MG63 (cell line): ENCODE measurements around the gene IFI35. TPM values are rescaled to one million over a fixed set of nuclear protein-coding genes. Genes with fewer than 3 reads are reported as not detected.
A peak's percentile ranks its signal among the peaks of the same experiment; 100 is the strongest.
"Not testable (repeated sequence)": the region's sequence is repeated elsewhere in the genome, so short reads cannot be mapped to it uniquely, and the experiment has no call there.

Source experiments
- DNase-seq: peaks from one replicate; pipeline ENCODE4 v3.0.0-alpha.2; 2020
- H3K27me3 ChIP-seq: fragments of 250-450 bp; sonication (Bioruptor Pico); 2 replicates; pipeline ENCODE4 v1.5.1; 2020; ENCODE audit warnings: mild to moderate bottlenecking, moderate library complexity
- H3K36me3 ChIP-seq: fragments of 250-450 bp; sonication (Bioruptor Pico); 2 replicates; pipeline ENCODE4 v1.5.1; 2020; ENCODE audit warnings: mild to moderate bottlenecking, moderate library complexity
- H3K4me3 ChIP-seq: fragments of 250-450 bp; sonication (Bioruptor Pico); 2 replicates; pipeline ENCODE4 v1.5.1; 2020; ENCODE audit warnings: mild to moderate bottlenecking, moderate library complexity
- H3K9me3 ChIP-seq: fragments of 250-450 bp; sonication (Bioruptor Pico); 2 replicates; pipeline ENCODE4 v1.5.1; 2020; ENCODE audit warnings: mild to moderate bottlenecking, moderate library complexity
- total RNA-seq: library from RNA; depleted of rRNA; stranded (reverse); fragments of >200 nt; shearing (Covaris generic); gene quantifications from 2 replicates; pipeline ENCODE4 v1.2.3, GENCODE V29; 2014; ENCODE audit warnings: low replicate concordance; rRNA removed

IFI35 gene
- total RNA-seq = 10.7 and 26.8 TPM in 2 replicates

DNA sequence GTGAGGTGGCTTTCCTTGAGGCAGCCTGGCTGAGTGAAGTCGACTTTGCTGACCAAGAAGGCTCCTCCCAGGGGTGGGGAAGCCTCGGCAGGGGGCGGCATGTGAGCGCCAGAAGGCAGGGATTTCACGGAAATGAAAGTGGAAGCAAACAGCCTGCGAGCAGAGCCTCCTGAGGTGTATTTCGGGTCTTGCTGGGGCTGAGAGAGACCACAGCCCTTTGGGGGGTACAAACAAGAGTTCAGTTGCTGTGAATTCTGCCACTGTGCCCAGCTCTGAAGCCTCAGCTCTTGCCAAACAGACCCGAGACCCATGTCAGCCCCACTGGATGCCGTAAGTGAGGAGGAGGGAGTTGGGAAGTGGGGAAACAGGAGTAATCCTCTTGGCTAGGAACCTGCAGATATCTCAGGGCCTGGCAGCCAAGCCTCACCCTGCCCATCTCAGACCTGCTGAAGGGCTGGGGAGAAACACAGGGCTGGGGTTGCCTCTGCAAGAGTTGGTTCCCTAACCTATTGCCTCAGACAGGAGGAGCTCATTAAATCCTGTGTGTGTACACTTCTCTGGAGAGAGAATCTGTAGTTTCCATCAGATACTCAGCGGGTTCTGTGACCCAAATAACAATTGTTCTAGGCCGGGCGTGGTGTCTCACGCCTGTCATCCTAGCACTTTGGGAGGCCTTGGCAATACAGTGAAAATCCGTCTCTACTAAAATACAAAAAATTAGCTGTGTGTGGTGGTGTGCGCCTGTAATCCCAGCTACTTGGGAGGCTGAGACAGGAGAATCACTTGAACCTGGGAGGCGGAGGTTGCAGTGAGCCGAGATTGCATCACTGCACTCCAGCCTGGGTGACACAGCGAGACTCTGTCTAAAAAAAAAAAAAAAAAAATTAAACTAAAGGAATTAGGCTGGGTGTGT, at the start of gene IFI35:
TSS of gene IFI35 (plus strand) at position 146 of the 913 bp plus-strand sequence. CDS start at position 310, 164 bp downstream.
- no peaks in the 10 kb centered on the region for H3K27me3 ChIP-seq
- peak within 1 kb of the TSS; percentile 66 for H3K4me3 ChIP-seq
- peaks cover 33% of the 10 kb centered on the region for H3K36me3 ChIP-seq
- DNase-seq = peak; percentile 90
- H3K9me3 ChIP-seq = no peaks in the 10 kb centered on the region

DNA sequence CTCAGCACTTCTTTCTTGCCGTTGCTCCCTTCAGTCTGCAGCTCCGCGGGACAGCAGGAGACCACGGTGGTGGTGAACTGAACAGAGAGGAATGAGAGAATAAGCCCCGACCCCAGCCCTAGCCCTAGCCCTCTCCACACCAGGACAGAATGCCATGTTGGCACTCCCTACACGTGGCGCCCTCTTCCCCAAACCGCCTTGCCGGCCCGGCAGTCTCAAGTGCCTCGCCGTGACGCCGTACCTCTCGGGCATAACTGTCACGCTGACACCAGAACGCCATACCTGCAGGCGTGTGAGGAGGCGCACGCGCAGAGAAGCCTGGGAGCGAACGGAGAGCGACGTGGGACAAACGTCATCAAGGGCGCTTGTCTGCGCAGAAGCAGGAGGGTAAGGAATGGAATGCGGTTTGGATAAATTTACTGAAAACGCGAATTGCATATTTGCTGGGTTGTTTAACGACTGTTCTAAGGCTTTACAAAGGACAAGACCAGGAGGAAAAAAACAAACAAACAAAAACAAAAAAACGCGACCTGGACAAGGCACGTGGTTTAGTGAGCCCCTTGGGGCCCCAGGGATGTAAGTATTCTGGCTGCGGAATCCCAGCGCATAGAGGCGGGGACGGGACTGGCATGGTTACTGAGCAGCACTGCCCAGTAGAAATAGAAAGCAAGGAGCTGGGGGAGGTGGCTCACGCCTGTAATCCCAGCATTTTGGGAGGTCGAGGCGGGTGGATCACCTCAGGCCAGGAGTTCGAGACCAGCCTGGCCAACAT, 42.2 kb upstream of the IFI35 start, which contains the start of gene AARSD1:
TSS of gene AARSD1 (minus strand) at position 294 of the 772 bp plus-strand sequence. CDS start at position 280, 14 bp downstream.
- DNase-seq = peak; percentile 91
- H3K9me3 ChIP-seq = no peaks in the 10 kb centered on the region
- H3K36me3 ChIP-seq = peaks cover 33% of the 10 kb centered on the region
- peak within 1 kb of the TSS; percentile 89 for H3K4me3 ChIP-seq
- no peaks in the 10 kb centered on the region for H3K27me3 ChIP-seq

DNA sequence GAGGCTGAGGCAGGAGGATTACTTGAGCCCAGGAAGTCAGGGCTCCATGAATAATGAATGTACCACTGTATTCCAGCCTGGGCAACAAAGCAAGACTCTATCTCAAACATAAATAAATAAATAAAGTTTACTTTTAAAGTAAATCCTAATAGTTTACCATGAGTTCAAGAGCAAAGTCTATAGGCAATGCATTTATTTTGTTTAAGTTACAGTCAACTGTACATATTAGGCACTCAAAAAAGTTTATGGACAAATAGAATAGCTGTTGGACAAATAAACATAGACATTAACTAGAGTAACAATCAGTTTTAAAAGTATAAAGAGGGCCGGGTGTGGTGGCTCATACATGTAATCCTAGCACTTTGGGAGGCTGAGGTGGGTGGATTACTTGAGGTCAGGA, 38.7 kb upstream of the IFI35 start:
- Histone ChIP-seq H3K36me3 (peaks cover 4% of the 10 kb centered on the region; the same call in 1 of the 2 replicates), H3K27me3 (peaks cover 3% of the 10 kb centered on the region; the same call in 1 of the 2 replicates), H3K4me3 (no peak overlapping the region), H3K9me3 (no peaks in the 10 kb centered on the region)
- no peak for DNase-seq

DNA sequence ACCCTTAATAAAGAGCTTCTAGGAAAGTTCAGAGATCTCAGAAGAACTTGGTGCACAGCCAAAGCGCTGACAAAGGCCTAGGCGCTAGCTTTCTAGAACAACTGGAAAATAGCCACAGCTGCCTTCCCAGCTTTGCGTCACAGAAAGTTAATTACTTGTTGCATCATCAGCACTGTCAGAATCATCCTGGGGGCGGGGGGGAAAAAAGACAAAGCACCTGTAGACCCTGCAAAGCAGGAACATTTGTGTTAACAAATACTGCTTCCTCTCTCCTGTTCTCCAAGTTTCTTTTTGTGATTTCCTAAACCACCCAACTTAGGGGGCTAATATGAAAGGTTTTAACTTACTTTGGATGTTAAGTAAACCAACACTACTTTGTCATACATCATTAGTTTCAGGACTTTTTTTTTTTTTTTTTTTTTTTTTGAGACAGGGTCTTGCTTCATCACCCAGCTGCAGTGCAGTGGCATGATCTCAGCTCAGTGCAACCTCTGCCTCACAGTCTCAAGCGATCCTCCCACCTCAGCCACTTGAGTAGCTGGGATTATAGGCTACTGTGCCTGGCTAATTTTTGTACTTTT, 37.5 kb upstream of the IFI35 start:
- peaks cover 3% of the 10 kb centered on the region; the same call in 1 of the 2 replicates for H3K27me3 ChIP-seq
- H3K36me3 ChIP-seq = no peaks in the 10 kb centered on the region
- no peak for DNase-seq
- no peaks in the 10 kb centered on the region for H3K9me3 ChIP-seq
- no peak overlapping the region for H3K4me3 ChIP-seq

DNA sequence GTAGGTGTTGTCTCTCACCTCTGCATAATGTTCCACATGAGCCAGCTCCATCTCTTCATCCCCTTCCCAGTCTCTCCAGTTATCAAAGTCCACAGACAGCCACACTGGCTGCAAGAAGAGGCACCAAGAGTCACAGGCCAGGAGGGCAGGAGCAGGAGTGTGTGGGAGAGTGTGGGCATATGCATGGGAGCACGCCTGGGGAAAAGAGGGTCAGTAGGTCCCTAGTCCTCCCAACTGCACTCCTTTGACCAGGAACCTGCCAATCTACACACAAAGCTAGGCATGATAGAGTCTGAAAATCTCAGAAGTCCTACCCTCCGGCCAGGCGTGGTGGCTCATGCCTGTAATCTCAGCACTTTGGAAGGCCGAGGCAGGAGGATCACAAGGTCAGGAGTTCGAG, 35.0 kb upstream of the IFI35 start:
- Histone ChIP-seq H3K27me3 (peaks cover 3% of the 10 kb centered on the region; the same call in 1 of the 2 replicates), H3K9me3 (no peaks in the 10 kb centered on the region), H3K36me3 (no peaks in the 10 kb centered on the region), H3K4me3 (no peak overlapping the region)
- no peak for DNase-seq

DNA sequence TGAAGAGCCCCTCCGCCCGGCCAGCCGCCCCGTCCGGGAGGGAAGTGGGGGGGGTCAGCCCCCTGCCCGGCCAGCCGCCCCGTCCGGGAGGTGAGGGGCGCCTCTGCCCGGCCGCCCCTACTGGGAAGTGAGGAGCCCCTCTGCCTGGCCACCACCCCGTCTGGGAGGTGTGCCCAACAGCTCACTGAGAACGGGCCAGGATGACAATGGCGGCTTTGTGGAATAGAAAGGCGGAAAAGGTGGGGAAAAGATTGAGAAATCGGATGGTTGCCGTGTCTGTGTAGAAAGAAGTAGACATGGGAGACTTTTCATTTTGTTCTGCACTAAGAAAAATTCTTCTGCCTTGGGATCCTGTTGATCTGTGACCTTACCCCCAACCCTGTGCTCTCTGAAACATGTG, 33.3 kb upstream of the IFI35 start:
- not testable (repeated sequence) for H3K4me3 ChIP-seq, DNase-seq, H3K9me3 ChIP-seq, H3K27me3 ChIP-seq, H3K36me3 ChIP-seq

DNA sequence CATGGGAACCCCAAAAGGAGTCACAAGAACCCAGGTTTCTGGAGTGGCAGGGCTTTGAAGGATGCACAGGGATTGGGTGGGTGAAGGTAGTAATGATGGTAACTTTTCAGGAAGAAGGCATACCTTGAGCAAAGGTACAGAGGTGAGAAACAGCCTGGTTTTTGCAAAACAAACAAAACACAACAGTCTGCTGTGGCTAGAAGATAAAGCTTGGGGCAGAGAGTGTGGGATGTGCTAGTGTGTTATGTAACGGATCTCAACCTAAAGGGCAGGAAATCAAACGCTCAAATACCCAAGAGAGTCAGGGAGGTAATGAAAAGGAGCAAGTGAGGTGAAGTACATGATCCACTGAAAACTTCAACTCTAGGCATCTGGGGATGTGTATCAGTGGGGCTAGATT, 31.3 kb upstream of the IFI35 start:
- H3K36me3 ChIP-seq = no peaks in the 10 kb centered on the region
- H3K9me3 ChIP-seq = no peaks in the 10 kb centered on the region
- no peak for DNase-seq
- H3K4me3 ChIP-seq = no peak overlapping the region
- peaks cover 7% of the 10 kb centered on the region; the same call in 1 of the 2 replicates for H3K27me3 ChIP-seq

DNA sequence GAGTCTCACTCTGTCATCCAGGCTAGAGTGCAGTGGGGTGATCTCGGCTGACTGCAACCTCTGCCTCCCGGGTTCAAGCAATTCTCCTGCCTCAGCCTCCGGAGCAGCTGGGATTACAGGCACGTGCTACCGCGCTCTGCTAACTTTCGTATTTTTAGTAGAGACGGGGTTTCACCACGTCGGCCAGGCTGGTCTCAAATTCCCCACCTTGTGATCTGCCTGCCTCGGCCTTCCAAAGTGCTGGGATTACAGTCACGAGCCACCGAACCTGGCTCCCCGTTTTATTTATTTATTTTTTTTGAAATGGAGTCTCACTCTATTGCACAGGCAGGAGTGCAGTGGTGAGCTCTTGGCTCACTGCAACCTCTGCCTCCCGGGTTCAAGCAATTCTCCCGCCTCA, 30.9 kb upstream of the IFI35 start:
- H3K4me3 ChIP-seq, H3K9me3 ChIP-seq, H3K36me3 ChIP-seq, H3K27me3 ChIP-seq, DNase-seq: not testable (repeated sequence)

DNA sequence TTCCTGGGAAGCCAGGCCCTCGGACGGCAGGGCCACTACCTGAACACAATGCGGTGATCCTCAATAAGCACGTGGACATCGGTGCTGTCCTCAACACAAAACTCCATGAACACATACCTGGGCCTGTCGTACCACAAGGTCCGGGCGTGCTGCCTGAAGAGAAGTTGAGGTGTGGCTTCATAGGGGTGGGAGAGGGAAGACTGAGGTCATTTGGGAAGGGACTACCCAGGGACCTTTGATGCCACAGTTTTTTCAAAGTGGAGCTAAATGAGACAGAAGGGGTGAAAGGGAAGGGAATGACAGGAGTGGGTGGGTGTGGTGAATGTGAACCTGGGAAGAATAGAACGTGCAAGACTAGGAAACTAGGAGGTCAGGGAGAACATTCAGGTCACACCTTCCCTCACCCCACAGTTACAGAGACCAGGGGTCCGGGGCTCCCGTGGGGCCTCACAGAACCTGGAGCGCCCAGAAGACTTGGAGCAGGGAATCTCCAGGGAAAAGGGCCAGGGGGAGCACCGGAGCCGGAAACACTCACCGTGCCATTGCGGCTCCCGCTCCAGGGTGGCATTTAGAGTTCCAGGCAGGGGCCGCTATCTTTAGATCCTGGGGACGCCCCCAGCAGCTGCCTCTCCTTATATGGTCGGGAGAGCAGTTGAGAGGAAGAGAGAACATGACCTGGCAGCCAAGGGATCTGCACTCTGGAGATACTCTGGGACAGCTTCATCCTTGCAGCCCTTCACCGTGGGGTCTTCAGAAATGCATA, 26.9 kb upstream of the IFI35 start, which contains the start of gene PTGES3L:
TSS of gene PTGES3L (minus strand) at position 570 of the 763 bp plus-strand sequence. CDS start at position 543, 27 bp downstream.
- peaks cover 7% of the 10 kb centered on the region for H3K36me3 ChIP-seq
- DNase-seq = no peak

DNA sequence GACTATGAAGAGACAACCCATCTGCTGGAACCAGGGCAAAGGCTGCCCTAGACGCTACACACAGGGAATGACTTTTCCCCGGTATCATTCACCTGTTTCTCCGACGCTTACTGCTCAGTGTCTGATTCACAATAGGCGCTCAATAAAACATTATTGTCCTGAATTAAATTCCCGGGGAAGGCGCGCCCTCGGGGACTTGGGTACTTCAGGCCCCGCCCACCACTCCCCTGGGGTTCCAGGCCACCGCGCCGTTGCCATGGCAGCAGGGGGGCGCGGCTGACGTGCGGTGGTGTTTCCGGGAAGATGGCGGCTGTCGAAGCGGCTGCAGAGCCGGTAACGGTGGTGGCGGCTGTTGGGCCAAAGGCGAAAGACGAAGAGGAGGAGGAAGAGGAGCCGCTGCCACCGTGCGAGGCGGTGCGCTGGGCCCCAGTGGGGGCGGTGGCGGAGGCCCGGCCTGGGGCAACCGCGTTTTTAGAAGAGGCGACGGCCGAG, 26.3 kb upstream of the IFI35 start, which contains the start of gene RUNDC1:
TSS of gene RUNDC1 (plus strand) at position 292 of the 492 bp plus-strand sequence. CDS start at position 304, 12 bp downstream.
- Histone ChIP-seq H3K9me3 (no peaks in the 10 kb centered on the region), H3K36me3 (peaks cover 12% of the 10 kb centered on the region), H3K4me3 (peak within 1 kb of the TSS; percentile 77), H3K27me3 (0 out of 2 replicates have a peak, but pooled peaks cover 3% of the 10 kb centered on the region)
- peak; percentile 88 for DNase-seq

More for the DNA sequence above, 26.9 kb upstream of the IFI35 start, which contains the start of gene PTGES3L:
- H3K4me3 ChIP-seq = peak within 1 kb of the TSS; percentile 77
- H3K9me3 ChIP-seq = no peaks in the 10 kb centered on the region
- 0 out of 2 replicates have a peak, but pooled peaks cover 3% of the 10 kb centered on the region for H3K27me3 ChIP-seq

DNA sequence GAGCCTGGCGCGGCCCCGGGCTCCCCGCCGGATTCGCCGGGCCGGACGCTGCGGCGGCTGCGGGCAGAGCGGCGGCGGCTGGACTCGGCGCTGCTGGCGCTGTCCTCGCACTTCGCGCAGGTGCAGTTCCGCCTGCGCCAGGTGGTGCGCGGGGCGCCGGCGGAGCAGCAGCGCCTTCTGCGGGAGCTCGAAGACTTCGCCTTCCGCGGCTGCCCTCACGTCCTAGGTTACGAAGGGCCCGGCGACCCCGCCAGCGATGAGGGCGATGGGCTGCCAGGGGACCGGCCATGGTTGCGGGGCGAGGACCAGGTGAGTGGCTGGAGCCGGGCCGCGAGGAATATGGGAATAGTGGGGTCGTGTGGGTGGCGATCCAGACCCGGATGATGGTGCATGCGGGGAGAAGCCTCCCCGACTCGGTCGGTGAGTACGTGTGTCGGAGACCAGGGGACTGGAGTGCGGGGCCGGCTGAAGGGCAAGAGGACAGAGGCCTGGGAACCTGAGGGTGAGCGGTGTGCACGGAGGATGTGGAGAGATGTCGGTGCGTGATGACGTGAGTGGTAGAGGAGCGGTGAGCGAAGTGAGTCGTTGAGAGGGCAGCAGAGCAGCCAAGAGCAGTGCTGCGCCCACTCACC, 25.7 kb upstream of the IFI35 start:
- peak; percentile 66 for DNase-seq
- H3K9me3 ChIP-seq = no peaks in the 10 kb centered on the region
- peak overlapping the region; percentile 77 for H3K4me3 ChIP-seq
- 0 out of 2 replicates have a peak, but pooled peaks cover 3% of the 10 kb centered on the region for H3K27me3 ChIP-seq
- H3K36me3 ChIP-seq = peaks cover 15% of the 10 kb centered on the region

DNA sequence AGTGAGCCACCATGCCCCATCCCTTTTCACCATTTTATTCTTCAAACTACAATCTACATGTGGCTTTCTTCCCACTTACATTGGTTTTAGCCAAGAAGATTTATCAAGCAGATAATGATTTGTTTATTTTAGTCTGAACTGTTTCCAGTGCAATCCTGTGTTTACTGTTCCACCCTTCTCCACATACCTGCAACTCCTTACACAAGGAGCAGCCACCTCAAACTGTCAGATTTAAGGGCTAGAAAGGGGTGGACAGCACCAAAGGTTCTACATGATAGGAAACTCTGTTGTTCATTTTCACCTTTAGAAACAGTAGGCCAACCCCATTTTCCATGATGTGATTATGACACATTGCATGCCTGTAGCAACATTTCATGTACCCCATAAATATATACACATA, 24.3 kb upstream of the IFI35 start:
- Histone ChIP-seq H3K4me3 (no peak overlapping the region; the same call in 1 of the 2 replicates), H3K36me3 (peaks cover 15% of the 10 kb centered on the region), H3K27me3 (0 out of 2 replicates have a peak, but pooled peaks cover 3% of the 10 kb centered on the region), H3K9me3 (no peaks in the 10 kb centered on the region)
- DNase-seq = no peak

DNA sequence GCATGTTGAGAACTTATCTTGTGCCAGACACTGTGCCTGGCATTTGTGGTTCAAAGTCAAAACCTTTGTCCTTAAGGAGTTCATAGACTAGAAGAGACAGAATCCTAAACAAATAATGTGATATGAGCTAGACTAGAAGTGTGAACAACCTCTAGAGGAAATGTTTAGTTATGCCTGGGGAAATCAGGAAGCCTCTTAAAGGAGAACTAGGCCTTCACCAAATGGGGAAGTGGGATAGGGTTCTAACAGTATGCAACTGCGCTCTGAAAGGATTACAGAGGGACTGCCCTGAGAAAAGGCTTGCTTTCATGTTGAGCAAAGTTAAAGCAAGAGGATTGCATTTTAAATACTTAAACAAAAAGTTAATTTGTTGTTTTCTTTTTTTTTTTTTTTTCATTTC, 21.4 kb upstream of the IFI35 start:
- DNase-seq = no peak
- peaks cover 37% of the 10 kb centered on the region for H3K36me3 ChIP-seq

DNA sequence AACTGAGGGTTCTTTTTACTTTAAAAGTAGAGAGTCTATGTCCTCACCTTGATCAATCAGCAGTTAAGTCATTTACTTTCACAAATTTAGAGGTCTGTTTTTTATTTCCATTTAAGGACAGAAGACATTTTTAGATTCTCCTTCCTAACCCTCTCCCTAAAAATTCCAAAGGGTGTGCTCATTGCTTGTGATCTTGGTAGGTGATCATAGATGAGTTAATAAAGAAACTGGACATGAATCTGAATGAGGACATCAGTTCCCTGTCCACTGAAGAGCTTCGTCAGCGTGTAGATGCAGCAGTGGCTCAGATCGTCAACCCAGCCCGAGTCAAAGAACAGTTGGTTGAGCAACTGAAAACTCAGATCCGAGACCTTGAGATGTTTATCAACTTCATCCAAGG, 17.4 kb upstream of the IFI35 start:
- Histone ChIP-seq H3K36me3 (peaks cover 55% of the 10 kb centered on the region), H3K27me3 (no peaks in the 10 kb centered on the region), H3K4me3 (no peak overlapping the region), H3K9me3 (no peaks in the 10 kb centered on the region)
- DNase-seq = no peak

More for the DNA sequence above, 21.4 kb upstream of the IFI35 start:
- Histone ChIP-seq H3K9me3 (no peaks in the 10 kb centered on the region), H3K4me3 (no peak overlapping the region), H3K27me3 (no peaks in the 10 kb centered on the region)
